ENCODE measurements around the gene STX11. TPM values are rescaled to one million over a fixed set of nuclear protein-coding genes. Genes with fewer than 3 reads are reported as not detected.
"Not testable (repeated sequence)": the region's sequence is repeated elsewhere in the genome, so short reads cannot be mapped to it uniquely, and the experiment has no call there.

Gene STX11
- total RNA-seq, 1 donor from 2014 or later: 7.8 TPM

- DNase-seq (no peak), ATAC-seq (no peak)
- intact Hi-C loops (cut with micrococcal nuclease): no loop called here
These were observed 10.2 kb downstream of the STX11 start for GRCh38 chr6:144160431-144161005.

DNA sequence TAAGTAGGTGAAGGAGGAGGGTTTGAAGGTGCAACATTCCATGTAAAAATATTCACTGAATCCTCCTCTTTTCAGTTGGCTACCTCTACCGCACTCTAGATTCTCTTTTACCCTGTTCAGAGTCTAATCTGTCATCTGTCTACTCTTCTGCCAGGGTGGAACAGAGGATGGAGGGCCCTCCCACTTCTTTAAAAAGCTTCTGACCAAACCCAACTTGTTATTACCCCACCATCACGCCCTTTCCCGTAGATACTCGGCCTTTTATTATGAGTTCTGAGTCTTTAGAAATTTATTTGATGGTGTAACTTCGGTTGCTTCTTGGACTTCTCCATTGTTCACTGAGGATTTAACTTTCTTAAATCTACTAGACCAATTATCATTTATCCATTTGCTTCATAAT is 11.7 kb downstream of the STX11 start:
- intact Hi-C loops (cut with micrococcal nuclease): no loop called here
- DNase-seq: no peak
- ATAC-seq: no peak

DNA sequence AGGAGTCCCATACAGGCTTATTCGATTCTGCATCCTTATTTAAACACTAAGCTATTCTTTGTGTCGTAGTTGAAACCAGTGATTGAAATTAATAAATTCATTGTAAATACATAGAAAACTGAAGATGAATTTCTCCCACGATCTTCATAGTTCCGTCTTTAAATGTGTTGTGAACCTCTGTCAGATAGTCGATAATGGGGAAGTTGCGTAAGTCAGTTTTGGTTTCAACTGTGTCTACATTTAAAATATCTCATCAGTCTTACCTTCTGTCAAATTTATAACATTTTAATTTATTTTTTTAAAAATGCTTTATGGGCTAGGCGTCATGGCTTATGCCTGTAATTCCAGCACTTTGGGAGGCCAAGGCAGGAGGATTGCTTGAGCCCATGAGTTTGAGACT is 12.7 kb downstream of the STX11 start:
- intact Hi-C loops (cut with micrococcal nuclease): no loop called here
- ATAC-seq (no peak), DNase-seq (no peak)

DNA sequence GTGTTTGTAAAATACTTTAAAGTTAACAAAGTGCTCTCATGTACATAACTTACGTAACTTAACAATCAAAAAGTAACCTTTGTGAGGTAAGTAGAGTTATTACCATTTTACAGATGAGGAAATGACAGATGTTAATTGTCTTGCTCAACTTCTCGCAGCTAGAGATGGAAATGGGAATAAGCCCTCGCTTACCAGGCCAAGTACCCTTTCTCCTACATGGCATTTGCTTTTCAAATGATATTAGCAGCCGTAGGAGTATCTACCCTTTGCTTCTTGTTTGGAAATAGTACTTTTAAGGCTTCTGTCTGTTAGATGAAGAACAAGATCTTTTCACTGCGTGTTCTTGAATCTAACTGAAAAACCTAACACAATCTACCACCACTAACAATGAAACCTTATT is 15.5 kb downstream of the STX11 start:
- intact Hi-C loops (cut with micrococcal nuclease): no loop called here
- DNase-seq (no peak), ATAC-seq (no peak)

GRCh38 chr6:144170044-144170443 is 19.7 kb downstream of the STX11 start:
- ATAC-seq: no peak
- no peak for DNase-seq
- intact Hi-C loops (cut with micrococcal nuclease): no loop called here

DNA sequence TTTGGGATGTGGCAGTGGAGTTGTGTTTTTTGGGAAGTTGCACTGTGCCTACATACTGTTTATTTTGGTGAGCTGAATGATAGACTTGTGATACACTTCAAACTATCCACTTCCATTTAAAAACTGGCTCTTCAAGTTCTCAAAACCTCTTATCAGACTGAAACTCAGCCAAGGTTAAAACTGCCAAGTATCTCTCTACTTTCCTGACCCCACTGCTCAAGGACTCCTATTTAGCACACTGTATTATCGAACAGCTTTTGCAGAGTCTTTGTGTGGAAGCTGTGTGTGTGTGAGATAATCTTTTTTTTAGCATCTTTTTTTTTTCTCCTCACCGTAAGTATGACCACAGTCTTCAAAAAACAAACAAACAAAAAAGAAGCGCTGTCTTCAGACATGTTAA is 21.1 kb downstream of the STX11 start:
- ATAC-seq: peak; percentile 69
- intact Hi-C loops (cut with micrococcal nuclease): no loop called here

DNA sequence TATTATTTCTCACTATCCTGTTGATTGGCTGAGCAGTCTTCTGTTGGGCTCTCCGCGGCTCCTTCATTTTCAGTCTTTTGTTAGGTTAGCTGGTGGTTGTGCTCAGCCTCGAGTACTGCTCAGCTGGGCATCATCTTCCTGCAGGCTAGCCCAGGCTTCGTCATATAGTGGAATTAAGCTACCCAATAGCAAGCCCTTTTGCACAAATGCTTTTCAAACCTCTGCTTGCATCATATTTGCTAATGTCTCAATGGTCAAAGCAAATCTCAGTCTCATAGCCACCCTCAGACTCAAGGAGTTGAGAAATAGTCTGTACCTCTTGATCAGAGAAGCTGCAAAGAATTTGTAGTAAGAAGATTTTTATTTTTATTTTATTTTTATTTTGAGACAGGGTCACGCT is 23.7 kb downstream of the STX11 start:
- intact Hi-C loops (cut with micrococcal nuclease): no loop called here
- DNase-seq (no peak), ATAC-seq (no peak)

More for the DNA sequence above, 21.1 kb downstream of the STX11 start:
- no peak for DNase-seq

DNA sequence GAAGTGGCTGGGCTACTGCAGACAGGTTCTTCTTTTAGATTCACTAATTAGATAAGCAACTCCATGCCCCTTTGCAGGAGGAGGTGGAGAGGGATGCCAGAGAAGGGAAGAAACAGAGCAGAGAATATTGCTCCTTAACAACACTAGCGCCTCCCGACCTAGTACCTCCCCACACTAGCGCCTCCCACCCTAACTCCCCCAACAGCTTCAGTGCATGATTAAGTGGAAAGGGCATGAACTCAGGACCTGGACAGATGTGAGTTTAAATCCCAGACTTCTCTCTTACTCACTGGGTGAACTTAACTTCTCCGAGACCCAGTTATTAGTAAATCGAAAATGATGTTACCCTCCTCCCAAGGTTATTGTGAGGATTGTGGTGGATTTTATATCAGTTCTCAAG is 25.7 kb downstream of the STX11 start:
- ATAC-seq: no peak
- DNase-seq: no peak
- intact Hi-C loops (cut with micrococcal nuclease): no loop called here

DNA sequence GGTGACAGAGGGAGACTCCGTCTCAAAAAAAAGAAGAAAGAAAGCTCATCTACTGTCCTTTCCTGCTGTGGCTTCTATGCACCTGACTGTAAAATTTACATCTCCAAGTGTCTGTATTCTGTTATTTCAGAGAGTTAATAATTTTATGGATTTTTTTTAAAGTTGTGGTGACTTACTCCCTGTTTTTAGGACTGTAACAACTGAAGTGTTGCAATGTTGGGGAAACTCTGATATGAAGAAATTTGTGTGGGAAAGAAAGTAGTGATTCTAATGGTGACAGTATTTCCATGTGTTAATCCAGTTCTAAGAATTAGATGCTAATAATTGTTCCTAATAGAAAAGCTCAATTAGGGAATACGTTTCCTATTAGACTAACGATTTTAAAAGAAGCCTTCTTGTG is 27.4 kb downstream of the STX11 start:
- intact Hi-C loops (cut with micrococcal nuclease): no loop called here
- no peak for DNase-seq
- no peak for ATAC-seq

GRCh38 chr6:144178323-144178722 is 28.0 kb downstream of the STX11 start:
- no peak for DNase-seq
- intact Hi-C loops (cut with micrococcal nuclease): no loop called here
- ATAC-seq: no peak

DNA sequence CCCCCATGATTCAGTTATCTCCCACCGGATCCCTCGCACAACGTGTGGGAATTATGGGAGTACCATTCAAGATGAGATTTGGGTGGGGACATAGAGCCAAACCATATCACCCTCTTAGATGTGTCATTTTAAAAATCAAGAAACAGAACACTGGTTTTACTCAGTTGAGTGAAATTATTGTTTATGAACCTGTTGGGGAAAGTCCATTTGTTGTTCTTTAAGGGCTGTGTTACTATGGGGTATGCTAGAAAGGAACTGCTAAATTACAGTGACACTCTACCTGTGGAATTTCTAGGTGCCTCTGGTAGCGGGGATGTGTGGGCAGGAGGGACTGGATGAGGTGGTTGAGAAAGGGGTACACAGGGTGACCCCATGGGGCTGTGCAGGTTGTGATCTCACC is 28.9 kb downstream of the STX11 start:
- intact Hi-C loops (cut with micrococcal nuclease): no loop called here
- DNase-seq: no peak
- no peak for ATAC-seq

DNA sequence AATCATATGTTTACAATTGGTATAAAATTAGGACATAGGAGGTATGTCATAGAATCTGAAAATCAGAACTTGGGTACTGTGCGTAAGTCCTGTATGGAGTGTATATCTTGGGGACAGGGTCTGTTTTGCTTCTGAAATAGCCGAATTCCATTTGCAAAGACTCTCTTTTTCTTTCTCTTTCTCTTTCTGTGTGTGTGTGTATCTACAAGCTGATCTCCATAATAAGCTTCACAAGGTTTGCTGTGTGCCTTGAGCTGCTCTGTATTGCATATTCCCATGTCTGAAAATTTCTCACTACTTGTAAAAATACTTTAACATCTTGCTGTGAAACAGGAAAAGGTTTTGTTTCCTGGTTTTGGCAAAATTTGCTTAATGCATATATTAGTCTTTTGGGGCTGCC is 29.5 kb downstream of the STX11 start:
- DNase-seq (no peak), ATAC-seq (no peak)
- intact Hi-C loops (cut with micrococcal nuclease): no loop called here

DNA sequence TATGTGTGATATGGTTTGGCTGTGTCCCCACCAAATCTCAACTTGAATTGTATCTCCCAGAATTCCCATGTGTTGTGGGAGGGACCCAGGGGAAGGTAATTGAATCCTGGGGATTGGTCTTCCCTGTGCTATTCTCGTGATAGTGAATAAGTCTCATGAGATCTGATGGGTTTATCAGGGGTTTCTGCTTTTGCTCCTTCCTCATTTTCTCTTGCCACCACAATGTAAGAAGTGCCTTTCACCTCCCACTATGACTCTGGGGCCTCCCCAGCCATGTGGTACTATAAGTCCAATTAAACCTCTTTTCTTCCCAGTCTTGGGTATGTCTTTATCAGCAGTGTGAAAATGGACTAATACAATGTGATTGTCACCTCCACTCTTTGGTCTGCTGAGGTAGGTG is 30.0 kb downstream of the STX11 start:
- DNase-seq; intact Hi-C loops (cut with micrococcal nuclease); ATAC-seq: not testable (repeated sequence)

- ATAC-seq (peak; percentile 18), DNase-seq (no peak)
- intact Hi-C loops (cut with micrococcal nuclease): no loop called here
These were observed 31.3 kb downstream of the STX11 start for GRCh38 chr6:144181639-144182038.

DNA sequence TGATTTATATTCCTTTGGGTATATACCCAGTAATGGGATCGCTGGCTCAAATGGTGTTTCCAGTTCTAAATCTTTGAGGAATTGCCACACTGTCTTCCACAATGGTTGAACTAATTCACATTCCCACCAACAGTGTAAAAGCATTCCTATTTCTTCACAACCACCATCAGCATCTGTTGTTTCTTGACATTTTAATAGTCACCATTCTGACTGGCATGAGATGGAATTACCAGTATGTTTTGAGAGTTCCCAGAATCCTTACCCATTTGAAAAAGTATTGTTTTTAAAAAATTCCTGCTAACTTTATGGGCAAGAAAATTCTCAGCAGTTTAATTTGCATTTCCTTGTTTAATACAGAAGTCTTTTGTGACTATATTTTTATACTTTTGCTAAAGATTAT is 33.9 kb downstream of the STX11 start:
- ATAC-seq; DNase-seq; intact Hi-C loops (cut with micrococcal nuclease): not testable (repeated sequence)

DNA sequence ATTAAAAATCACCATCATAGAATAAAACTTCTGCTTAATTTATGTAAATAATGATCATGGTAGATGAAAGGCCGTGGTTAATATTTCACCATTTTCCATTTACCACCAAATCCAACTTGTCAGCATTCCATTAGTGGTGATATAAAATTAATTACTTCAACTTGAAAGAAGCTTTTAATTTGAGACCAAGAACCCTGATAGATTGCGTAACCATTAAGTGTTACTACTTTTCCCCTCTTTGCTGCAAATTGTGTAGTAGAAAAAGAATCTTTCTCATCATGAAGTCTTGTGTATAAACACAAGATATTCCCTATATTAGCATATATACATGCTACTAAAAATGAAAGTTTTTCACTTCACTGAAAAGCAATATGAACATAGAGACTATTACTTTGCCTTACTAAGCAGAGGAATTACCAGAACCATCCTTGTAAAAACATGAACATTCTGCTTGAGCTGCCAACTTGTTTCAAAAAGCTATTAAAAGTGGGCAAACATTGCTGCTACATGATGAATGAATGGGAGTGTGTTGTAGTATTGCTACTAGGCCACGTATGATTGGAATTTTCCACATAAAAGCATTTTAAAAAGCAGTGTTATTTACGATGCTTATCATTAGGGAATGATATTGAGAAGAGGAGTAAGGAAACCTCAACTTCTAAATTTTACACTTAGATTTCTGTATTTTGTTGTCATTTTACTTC is 35.0 kb downstream of the STX11 start:
- intact Hi-C loops (cut with micrococcal nuclease): no loop called here
- no peak for ATAC-seq
- no peak for DNase-seq

- ATAC-seq: no peak
- DNase-seq: no peak
- intact Hi-C loops (cut with micrococcal nuclease): no loop called here
These were observed 36.7 kb downstream of the STX11 start for GRCh38 chr6:144186817-144187625.

- DNase-seq: no peak
- ATAC-seq: no peak
- intact Hi-C loops (cut with micrococcal nuclease): no loop called here
These were observed 39.0 kb downstream of the STX11 start for GRCh38 chr6:144189351-144189750.

DNA sequence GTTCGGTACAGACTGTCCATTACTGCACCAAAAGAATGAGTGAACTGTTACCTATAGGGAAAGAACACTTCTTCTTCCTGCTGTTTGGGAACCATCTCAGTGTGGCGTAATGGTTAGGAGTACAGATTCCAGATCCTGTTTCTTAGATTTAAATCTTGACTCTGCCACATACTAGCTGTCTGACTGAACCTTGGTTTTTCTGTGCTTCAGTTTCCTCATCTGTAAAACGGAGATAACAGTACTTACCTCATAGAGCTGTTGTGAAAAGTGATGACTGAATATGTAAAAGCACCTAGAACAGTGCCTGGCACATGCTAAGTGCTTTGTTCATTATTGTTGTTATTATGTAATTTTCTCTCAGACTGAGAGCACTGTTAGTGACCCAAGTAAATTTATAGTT is 39.8 kb downstream of the STX11 start:
- no peak for ATAC-seq
- DNase-seq: no peak
- intact Hi-C loops (cut with micrococcal nuclease): no loop called here

- ATAC-seq: peak; percentile 74
- intact Hi-C loops (cut with micrococcal nuclease): no loop called here
- no peak for DNase-seq
These were observed 40.3 kb downstream of the STX11 start for GRCh38 chr6:144190593-144190992.

- ATAC-seq (no peak), DNase-seq (no peak)
- intact Hi-C loops (cut with micrococcal nuclease): no loop called here
These were observed 42.9 kb downstream of the STX11 start for GRCh38 chr6:144193181-144193580.
